ENCODE data around the gene EGFL7.
A peak's percentile ranks its signal among the peaks of the same experiment; 100 is the strongest.

Gene EGFL7

DNA sequence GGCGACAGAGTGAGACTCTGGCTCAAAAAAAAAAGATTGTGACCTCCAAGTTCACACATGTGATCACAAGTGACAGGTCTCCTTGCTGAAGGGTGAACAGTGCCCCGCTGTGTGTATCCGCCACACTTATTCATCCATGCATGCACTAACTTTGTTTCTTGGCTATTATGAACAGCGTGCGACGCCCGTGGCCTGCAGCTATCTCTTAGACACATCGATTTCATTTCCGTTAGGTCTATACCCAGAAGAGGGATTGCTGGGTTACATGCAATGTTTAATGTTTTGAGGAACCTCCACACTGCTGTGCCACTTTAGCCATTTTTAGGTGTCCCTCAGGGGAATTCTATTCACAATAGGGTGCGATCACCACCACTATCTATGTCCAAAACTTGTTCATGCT lies 12.1 kb upstream of the EGFL7 start:
- Histone ChIP-seq H3K27me3 (peaks cover 0 to 7% (median 0%) of the 10 kb centered on the region in 11 experiments; a peak in 1 of 22 replicates), H3K27ac (peak overlapping the region in 9 of 11 experiments; percentile 35 to 73 (median 56); a peak in 18 of 22 replicates), H3K4me2 (peak overlapping the region; percentile 79 to 100 (median 98)), H4K20me1 (no peaks in the 10 kb centered on the region), H3K9ac (peak overlapping the region in 7 of 11 experiments; percentile 1 to 64 (median 52); a peak in 11 of 22 replicates), H3K9me3 (replicated peaks in 1 of 11) (no peaks in the 10 kb centered on the region), H3K4me1 (peaks cover 83 to 100% (median 100%) of the 10 kb centered on the region in 10 experiments), H3K36me3 (no peaks in the 10 kb centered on the region), H3K4me3 (0 out of 20 replicates have a peak overlapping the region, but pooled peaks of 1 of the 10 experiments have one; percentile 2)
- TF ChIP-seq Cebpa-rat (IDR thresholded peaks at IDR 0.05): 0 out of 22 replicates have a peak, but pooled peaks of 1 of the 11 experiments have one; percentile 15

DNA sequence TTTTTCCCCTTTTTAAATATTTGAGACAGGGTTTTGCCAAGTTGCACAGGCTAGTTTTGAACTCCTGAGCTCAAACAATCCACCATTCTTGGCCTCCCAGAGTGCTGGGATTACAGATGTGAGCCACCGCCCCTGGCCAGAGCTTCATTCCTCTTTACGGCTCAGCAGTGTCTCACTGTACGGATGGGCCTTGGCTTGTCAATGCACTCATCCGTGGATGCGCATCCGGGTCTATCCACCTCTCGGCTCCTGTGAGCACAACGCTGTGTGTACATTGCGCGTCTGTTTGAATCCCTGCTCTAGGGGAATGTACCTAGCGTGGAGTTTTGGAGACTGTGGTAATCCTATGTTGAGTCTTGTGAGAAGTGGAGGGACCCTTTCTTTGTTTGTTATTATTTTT lies 10.9 kb upstream of the EGFL7 start:
- Histone ChIP-seq H3K4me2 (peak overlapping the region; percentile 79 to 100 (median 98)), H3K9me3 (replicated peaks in 1 of 11) (no peaks in the 10 kb centered on the region), H3K9ac (peak overlapping the region in 4 of 11 experiments; percentile 11 to 52 (median 29); a peak in 5 of 22 replicates), H3K4me3 (no peak overlapping the region), H3K36me3 (no peaks in the 10 kb centered on the region), H3K27me3 (peaks cover 0 to 13% (median 0%) of the 10 kb centered on the region in 11 experiments; a peak in 7 of 22 replicates), H3K4me1 (peaks cover 83 to 100% (median 100%) of the 10 kb centered on the region in 10 experiments), H4K20me1 (no peaks in the 10 kb centered on the region), H3K27ac (peak overlapping the region in 8 of 11 experiments; percentile 51 to 73 (median 62); a peak in 15 of 22 replicates)
- no peak for TF ChIP-seq Cebpa-rat (IDR thresholded peaks at IDR 0.05)

DNA sequence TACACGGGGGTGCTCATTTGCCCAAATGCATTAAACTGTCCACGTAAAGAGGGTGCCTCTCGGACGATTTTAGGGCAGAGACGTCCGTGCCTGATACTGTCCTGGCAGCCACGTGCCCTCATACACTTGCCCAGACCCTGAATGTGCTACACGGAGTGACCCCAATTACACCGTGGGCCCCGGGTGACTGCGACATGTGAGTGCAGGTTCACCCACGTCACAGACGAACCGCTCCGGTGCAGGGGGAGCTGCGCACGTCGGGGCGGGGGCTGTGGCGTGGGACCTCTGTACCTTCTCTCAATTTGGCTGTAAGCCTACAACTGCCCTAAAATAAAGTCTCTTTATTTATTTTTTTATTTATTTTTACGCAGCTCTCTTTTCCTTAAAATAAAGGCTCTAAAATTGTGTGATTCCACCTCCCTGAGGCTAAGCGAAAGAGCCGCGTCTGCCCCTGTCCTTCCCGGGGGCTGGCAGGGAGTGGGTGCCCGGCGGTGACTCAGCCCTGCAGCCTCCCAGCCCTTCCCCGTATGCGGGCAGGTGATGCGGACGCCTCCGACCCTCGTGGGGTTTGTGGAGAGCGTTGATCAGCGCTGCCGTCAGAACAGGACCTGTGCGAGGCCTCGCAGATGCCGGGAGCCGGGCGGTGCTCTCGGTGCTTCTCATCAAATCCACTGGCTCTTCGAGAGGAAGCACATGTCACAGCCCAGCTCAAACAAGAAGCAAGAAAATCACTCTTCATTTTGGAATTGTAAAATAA lies 9.2 kb upstream of the EGFL7 start:
- Histone ChIP-seq H3K27me3 (peaks cover 0 to 29% (median 6%) of the 10 kb centered on the region in 11 experiments; a peak in 16 of 22 replicates), H3K4me3 (no peak overlapping the region), H3K9me3 (replicated peaks in 1 of 11) (no peaks in the 10 kb centered on the region), H3K36me3 (no peaks in the 10 kb centered on the region), H3K4me2 (peak overlapping the region; percentile 68 to 100 (median 98)), H3K4me1 (peaks cover 81 to 100% (median 100%) of the 10 kb centered on the region in 10 experiments), H3K9ac (peak overlapping the region in 6 of 11 experiments; percentile 17 to 42 (median 37); a peak in 10 of 22 replicates), H3K27ac (peak overlapping the region in 6 of 11 experiments; percentile 32 to 74 (median 44); a peak in 9 of 22 replicates), H4K20me1 (no peaks in the 10 kb centered on the region)
- TF ChIP-seq Cebpa-rat (IDR thresholded peaks at IDR 0.05): no peak

DNA sequence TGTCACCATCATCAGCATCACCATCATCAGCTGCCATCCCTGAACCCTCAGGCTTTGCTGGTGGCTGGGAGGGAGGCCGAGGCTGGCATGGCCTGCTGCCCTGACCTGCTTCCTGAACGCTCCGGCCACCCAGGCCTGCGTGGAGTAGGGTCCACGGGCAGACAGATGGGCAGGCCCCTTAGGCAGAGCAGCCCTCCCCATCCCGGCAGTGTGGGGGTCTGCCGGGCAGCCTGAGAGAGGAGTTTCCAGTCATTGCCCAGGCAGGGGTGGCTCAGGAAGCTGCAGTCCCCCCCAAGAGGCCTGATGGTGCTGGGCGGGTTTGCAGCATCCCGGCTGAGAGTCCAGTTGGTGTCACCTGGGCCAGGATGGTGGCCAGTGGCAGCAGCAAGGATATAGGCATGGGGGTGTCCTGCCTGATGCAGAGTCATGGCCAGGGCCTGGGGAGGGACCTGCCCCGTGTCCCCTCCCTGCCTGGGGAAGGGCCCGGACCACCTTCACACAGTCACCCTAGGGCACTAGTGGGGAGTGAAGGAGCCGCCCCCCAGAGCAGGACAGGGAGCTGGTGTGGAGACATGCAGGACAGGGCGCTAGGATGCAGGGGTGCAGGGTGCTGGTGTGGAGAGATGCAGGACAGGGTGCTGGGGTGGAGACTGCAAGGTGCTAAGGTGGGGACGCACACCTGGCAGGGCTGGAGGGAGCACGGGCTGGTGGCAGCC lies 7.7 kb upstream of the EGFL7 start:
- Histone ChIP-seq H3K4me3 (peak overlapping the region in 8 of 10 experiments; percentile 25 to 61 (median 29); a peak in 11 of 20 replicates), H3K27me3 (peaks cover 0 to 44% (median 18%) of the 10 kb centered on the region in 11 experiments; a peak in 19 of 22 replicates), H3K9ac (peak overlapping the region in 10 of 11 experiments; percentile 46 to 78 (median 63); a peak in 16 of 22 replicates), H3K9me3 (replicated peaks in 1 of 11) (no peaks in the 10 kb centered on the region), H3K27ac (peak overlapping the region in 9 of 11 experiments; percentile 57 to 77 (median 67); a peak in 18 of 22 replicates), H3K36me3 (no peaks in the 10 kb centered on the region), H3K4me1 (peaks cover 84 to 100% (median 100%) of the 10 kb centered on the region in 10 experiments), H4K20me1 (no peaks in the 10 kb centered on the region), H3K4me2 (peak overlapping the region; percentile 85 to 100 (median 98))
- TF ChIP-seq Cebpa-rat (IDR thresholded peaks at IDR 0.05): no peak

DNA sequence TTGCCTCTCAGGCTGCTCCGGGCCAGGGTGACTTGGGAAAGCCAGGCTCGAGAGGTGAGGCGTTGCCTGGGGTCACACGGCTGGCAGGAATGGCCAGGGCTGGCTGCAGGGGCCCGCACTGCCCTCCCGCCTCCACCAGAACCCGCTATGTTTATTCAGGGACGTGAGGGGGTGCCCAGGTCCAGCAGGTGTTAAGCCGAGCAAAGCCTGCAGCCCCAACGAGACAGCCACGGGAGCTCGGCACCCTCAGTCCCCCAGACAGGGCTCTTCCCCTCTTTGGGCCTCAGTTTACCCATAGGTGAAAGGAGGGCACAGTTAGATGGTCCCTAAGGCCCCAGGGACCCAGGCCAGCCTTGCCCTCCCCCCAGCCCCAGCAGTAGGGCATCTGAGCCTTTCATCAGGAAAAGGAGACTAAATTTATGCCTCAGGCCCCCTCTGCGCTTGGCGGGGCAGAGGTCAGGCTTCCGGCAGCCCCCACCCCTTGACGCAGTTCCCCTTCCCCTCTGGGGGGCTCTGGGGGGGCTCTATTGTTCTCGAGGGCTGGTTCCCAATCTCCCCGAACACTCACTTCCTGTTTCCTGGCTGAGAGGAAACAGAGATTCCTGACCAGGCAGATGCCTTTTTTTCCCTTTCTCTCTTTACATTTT lies 7.1 kb upstream of the EGFL7 start:
- no peaks in the 10 kb centered on the region for H3K36me3 ChIP-seq
- peak overlapping the region; percentile 85 to 100 (median 98) for H3K4me2 ChIP-seq
- no peak for TF ChIP-seq Cebpa-rat (IDR thresholded peaks at IDR 0.05)
- H3K4me1 ChIP-seq: peaks cover 79 to 100% (median 100%) of the 10 kb centered on the region in 10 experiments
- H3K4me3 ChIP-seq: peak overlapping the region in 9 of 10 experiments; percentile 7 to 61 (median 28); a peak in 13 of 20 replicates
- H3K9ac ChIP-seq: peak overlapping the region; percentile 46 to 78 (median 62); a peak in 20 of 22 replicates
- H3K9me3 ChIP-seq (replicated peaks in 1 of 11): no peaks in the 10 kb centered on the region
- H4K20me1 ChIP-seq: 0 out of 22 replicates have a peak, but pooled peaks cover 0 to under 1% (median 0%) of the 10 kb centered on the region in 11 experiments
- peak overlapping the region; percentile 35 to 77 (median 64); a peak in 20 of 22 replicates for H3K27ac ChIP-seq
- H3K27me3 ChIP-seq: peaks cover 0 to 50% (median 21%) of the 10 kb centered on the region in 11 experiments; a peak in 19 of 22 replicates

DNA sequence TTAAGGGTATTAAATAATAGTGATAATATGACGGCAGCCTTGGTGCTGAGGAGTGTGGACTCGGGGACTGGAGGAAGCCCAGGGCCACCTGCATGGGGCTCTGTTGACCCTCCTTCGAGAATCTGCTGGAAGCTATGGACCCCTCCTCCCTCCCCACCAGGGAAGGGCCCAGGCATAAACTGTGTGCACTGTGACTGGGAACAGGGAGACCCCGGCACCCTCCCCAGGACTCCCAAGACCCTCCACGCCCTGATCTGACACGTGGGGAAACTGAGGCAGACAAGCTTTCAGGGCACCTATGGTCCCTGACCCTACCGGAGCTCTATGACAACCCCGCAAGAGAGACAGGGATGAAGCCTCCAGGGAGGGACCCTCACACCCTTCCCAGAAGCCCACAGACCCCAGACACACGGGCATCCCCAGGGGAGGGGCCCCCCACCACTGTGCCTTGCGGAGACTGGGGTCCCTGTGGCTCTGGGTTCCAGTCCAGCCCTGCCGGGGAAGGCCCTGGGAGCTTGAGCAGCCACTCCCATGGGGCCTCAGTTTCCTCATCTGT lies 6.5 kb upstream of the EGFL7 start:
- peaks cover 73 to 100% (median 100%) of the 10 kb centered on the region in 10 experiments for H3K4me1 ChIP-seq
- no peaks in the 10 kb centered on the region for H3K9me3 ChIP-seq (replicated peaks in 1 of 11)
- peaks cover 0 to 7% (median 0%) of the 10 kb centered on the region in 11 experiments; a peak in 2 of 22 replicates for H4K20me1 ChIP-seq
- peak overlapping the region; percentile 35 to 77 (median 64); a peak in 20 of 22 replicates for H3K27ac ChIP-seq
- peak overlapping the region; percentile 85 to 100 (median 98) for H3K4me2 ChIP-seq
- peak overlapping the region in 9 of 10 experiments; percentile 7 to 61 (median 28); a peak in 13 of 20 replicates for H3K4me3 ChIP-seq
- no peaks in the 10 kb centered on the region for H3K36me3 ChIP-seq
- no peak for TF ChIP-seq Cebpa-rat (IDR thresholded peaks at IDR 0.05)
- H3K9ac ChIP-seq: peak overlapping the region; percentile 46 to 78 (median 62); a peak in 19 of 22 replicates
- H3K27me3 ChIP-seq: peaks cover 0 to 56% (median 22%) of the 10 kb centered on the region in 11 experiments; a peak in 19 of 22 replicates

DNA sequence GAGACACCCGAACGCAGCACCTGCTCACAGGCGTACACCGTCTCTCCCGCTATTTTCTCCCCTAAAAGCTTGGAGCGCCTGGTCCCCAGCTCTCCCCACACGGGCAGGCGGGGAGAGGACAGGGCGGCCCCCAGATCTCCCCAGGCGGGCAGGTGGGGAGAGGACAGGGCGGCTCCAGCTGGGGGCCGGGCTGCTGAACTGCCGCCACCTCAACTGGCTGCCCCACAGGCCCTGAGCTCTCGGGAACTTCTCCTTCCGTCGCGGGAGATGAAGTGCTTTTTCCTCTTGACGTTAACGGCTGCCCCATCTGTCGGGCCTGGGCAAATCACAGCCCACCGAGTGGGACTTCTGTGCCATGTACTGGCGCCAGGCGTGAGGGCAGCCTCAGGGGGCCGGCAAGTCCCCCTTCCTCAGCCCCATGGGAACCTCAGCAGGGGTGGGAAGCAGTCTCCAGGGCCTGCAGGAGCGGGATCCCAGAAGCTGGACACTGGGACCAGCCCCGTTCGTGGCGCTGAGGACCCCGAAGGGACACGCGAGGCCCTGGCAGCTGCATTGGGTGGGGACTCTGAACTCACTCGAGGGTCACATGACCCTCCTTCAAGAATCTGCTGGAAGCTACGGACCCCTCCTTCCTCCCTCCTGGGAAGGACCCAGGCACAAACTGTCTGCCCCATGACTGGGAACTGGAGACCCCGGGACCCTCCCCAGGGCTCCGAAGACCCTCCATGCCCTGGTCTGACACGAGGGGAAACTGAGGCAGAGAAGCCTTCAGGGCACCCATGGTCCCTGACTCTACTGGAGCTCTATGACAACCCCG lies 5.7 kb upstream of the EGFL7 start:
- Histone ChIP-seq H3K27ac (peak overlapping the region in 10 of 11 experiments; percentile 35 to 77 (median 66); a peak in 18 of 22 replicates), H3K9ac (peak overlapping the region; percentile 44 to 78 (median 53); a peak in 19 of 22 replicates), H3K36me3 (no peaks in the 10 kb centered on the region), H3K4me2 (peak overlapping the region; percentile 85 to 100 (median 98)), H3K9me3 (replicated peaks in 1 of 11) (no peaks in the 10 kb centered on the region), H3K4me3 (peak overlapping the region in 8 of 10 experiments; percentile 7 to 66 (median 28); a peak in 7 of 20 replicates), H4K20me1 (peaks cover 0 to 11% (median 0%) of the 10 kb centered on the region in 11 experiments; a peak in 2 of 22 replicates), H3K27me3 (peaks cover 0 to 61% (median 22%) of the 10 kb centered on the region in 11 experiments; a peak in 19 of 22 replicates), H3K4me1 (peaks cover 65 to 100% (median 98%) of the 10 kb centered on the region in 10 experiments)
- no peak for TF ChIP-seq Cebpa-rat (IDR thresholded peaks at IDR 0.05)

All from BLaER1 treated with 17β-estradiol and CSF1 and Interleukin-3, amounts not matched to agents 10 nM and 100 nM (cell line).